GM12878 (cell line): Measurements from ENCODE around the gene SPAST. TPM values are rescaled to one million over a fixed set of nuclear protein-coding genes. Genes with fewer than 3 reads are reported as not detected.

Source experiments
- ATF3 ChIP-seq: IDR thresholded peaks from 2 replicates; pipeline ENCODE4 v1.6.1; 2011; ENCODE audit warnings: low read depth, mild to moderate bottlenecking, low read length, moderate library complexity, borderline replicate concordance; ENCODE audit errors: extremely low read depth
- BRCA1 ChIP-seq: IDR thresholded peaks from 2 replicates; pipeline ENCODE4 v1.6.1; 2011; ENCODE audit warnings: low read depth, low read length, improper control_type of control experiment
- CREB1 ChIP-seq: IDR thresholded peaks from 2 replicates; pipeline ENCODE4 v1.6.1; 2012; ENCODE audit warnings: low read depth, mild to moderate bottlenecking, inconsistent platforms
- EZH2 ChIP-seq: IDR thresholded peaks from 2 replicates; pipeline ENCODE4 v1.6.1; 2012; ENCODE audit warnings: low read depth, mild to moderate bottlenecking, control low read depth, inconsistent platforms, low read length, borderline replicate concordance; ENCODE audit not compliant: control insufficient read depth
- MTA2 ChIP-seq: fragments of 450-650 bp; IDR thresholded peaks from 2 replicates; pipeline ENCODE4 v1.6.1; 2016; ENCODE audit warnings: low read depth, mild to moderate bottlenecking, moderate library complexity
- MTA3 ChIP-seq: IDR thresholded peaks from 2 replicates; pipeline ENCODE4 v1.6.1; 2012; ENCODE audit warnings: low read length, inconsistent platforms, borderline replicate concordance
- NFXL1 ChIP-seq: fragments of 450-650 bp; IDR thresholded peaks from 2 replicates; pipeline ENCODE4 v1.6.1; 2017; ENCODE audit warnings: antibody characterized with exemption, mild to moderate bottlenecking, borderline replicate concordance
- NRF1 ChIP-seq: conservative IDR thresholded peaks from 2 replicates; pipeline ENCODE4 v1.6.1; 2011; ENCODE audit warnings: mild to moderate bottlenecking, low read depth, low read length, improper control_type of control experiment
- PAX5 ChIP-seq: IDR thresholded peaks from 2 replicates; pipeline ENCODE4 v1.6.1; 2011; ENCODE audit warnings: low read depth, low read length, borderline replicate concordance
- POLR2A ChIP-seq: IDR thresholded peaks from 2 replicates; pipeline ENCODE4 v1.6.1; 2011; ENCODE audit warnings: low read depth, mild to moderate bottlenecking, low read length
- RB1 ChIP-seq: fragments of 450-650 bp; formaldehyde crosslinking; IDR thresholded peaks from 2 replicates; pipeline ENCODE4 v1.6.1; 2017; ENCODE audit warnings: mild to moderate bottlenecking, borderline replicate concordance
- RELA ChIP-seq: fragments of 450-650 bp; IDR thresholded peaks from 2 replicates; pipeline ENCODE4 v1.8.0; 2014; ENCODE audit warnings: borderline replicate concordance; ENCODE audit not compliant: partially characterized antibody
- RELB ChIP-seq: fragments of 450-650 bp; IDR thresholded peaks from 2 replicates; pipeline ENCODE4 v1.6.1; 2017; ENCODE audit warnings: low read depth, mild to moderate bottlenecking, moderate library complexity
- SIN3A ChIP-seq: IDR thresholded peaks from 2 replicates; pipeline ENCODE4 v1.6.1; 2012; ENCODE audit warnings: low read depth, low read length, improper control_type of control experiment
- SPI1 ChIP-seq: IDR thresholded peaks from 2 replicates; pipeline ENCODE4 v1.6.1; 2011; ENCODE audit warnings: low read depth, mild to moderate bottlenecking, low read length, moderate library complexity, borderline replicate concordance; ENCODE audit not compliant: insufficient read depth
- TBL1XR1 ChIP-seq: IDR thresholded peaks from 2 replicates; pipeline ENCODE4 v1.6.1; 2012; ENCODE audit warnings: low read depth, low read length, improper control_type of control experiment
- YY1 ChIP-seq: IDR thresholded peaks from 2 replicates; pipeline ENCODE4 v1.6.1; 2011; ENCODE audit warnings: low read depth, mild to moderate bottlenecking, low read length
- ZNF207 ChIP-seq: fragments of 450-650 bp; IDR thresholded peaks from 2 replicates; pipeline ENCODE4 v1.6.1; 2014; ENCODE audit warnings: antibody characterized with exemption, mild to moderate bottlenecking, borderline replicate concordance
- ZNF622 ChIP-seq: fragments of 450-650 bp; IDR thresholded peaks from 2 replicates; pipeline ENCODE4 v1.6.1; 2017; ENCODE audit warnings: mild to moderate bottlenecking, inconsistent platforms
- polyA plus RNA-seq, 11 experiments: library from polyadenylated mRNA; depleted of rRNA in 4 of 11; unstranded in 6 of 11; stranded (reverse) in 5 of 11; fragments of >200 nt; fragmentation: Nextera tagmentation in 4 of 11; fragmentation: Illumina TruSeq in 1 of 11; extraction: Ambion mirVana in 4 of 11; extraction: Trizol in 1 of 11; gene quantifications; 1 replicate in 1 of 11; 2 replicates in 10 of 11; pipeline versions ENCODE4 v1.2.1 to v1.2.3, GENCODE V29; 2011 to 2016; ENCODE audit warnings: inconsistent platforms in 2 of 11, missing spikeins in 2 of 11, low read depth in 1 of 11
- total RNA-seq, 4 experiments: library from RNA; depleted of rRNA in 3 of 4; stranded (reverse); fragments of >200 nt in 3 of 4; fragmentation: Illumina TruSeq in 1 of 4; extraction: Trizol in 1 of 4; gene quantifications; 2 replicates each; pipeline versions ENCODE4 v1.2.1 to v1.2.3, GENCODE V29; 2013 to 2021
- TF ChIP-seq, protein P1 (sequence below): fragments of 450-650 bp; IDR thresholded peaks from 2 replicates; pipeline ENCODE4 v1.6.1; 2017; ENCODE audit warnings: borderline replicate concordance
- TF ChIP-seq, protein P2 (sequence below), 3 experiments: IDR thresholded peaks in 2 of 3; conservative IDR thresholded peaks in 1 of 3; 2 replicates each; pipeline ENCODE4 v1.5.1; 2011; ENCODE audit warnings: low read depth in 3 of 3, low read length in 3 of 3, mild to moderate bottlenecking in 3 of 3, control low read depth in 2 of 3, moderate library complexity in 2 of 3, inconsistent platforms in 1 of 3, mixed read lengths in 1 of 3; ENCODE audit not compliant: control insufficient read depth in 2 of 3, insufficient read depth in 1 of 3; ENCODE audit errors: extremely low read depth in 1 of 3

SPAST gene
- total and polyA plus RNA-seq, 10 of the 15 experiments (the other 5 are each of a cell fraction or from before 2014, with no cell fraction given): 4.3 to 21.3 (median 10.0) TPM

DNA sequence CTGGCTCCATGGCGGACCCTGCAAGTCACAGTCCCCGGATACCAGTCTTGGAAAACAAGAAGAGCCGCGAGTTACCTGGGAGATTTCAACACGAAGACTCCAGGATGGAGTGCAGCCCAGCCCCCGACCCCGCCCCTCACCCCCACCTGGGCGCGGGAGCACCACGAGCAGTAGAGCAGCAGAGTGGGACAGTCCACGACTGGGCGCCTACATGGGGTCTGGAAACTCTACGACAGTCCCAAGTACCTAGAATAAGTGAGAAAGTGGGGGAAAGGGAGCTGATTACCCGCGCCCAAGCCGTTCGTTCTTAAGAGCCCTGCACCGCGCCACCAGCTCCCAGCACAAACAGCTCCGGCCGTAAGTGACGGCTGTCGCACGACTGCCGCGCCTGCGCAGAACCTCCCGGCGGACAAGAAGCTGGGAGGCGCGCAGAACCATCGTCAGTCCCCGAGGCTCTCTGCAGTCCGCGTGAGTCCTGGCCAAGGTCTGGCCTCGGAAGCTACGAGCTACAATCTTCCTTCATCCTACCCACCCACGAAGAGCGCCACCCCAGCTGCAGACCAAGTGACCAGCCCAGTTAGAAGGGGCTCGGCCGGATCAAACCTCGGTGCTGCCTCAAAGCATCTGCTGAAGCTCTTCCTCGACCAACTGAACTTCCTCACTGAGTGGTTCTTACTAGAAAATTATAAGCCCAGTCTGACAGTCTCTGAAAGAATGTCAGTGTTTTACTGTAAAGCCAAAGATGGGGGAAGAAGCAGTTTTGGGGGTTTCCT, 23.7 kb upstream of the SPAST start, which contains the start of gene DPY30 (continued):
- TF ChIP-seq, protein P1, sequence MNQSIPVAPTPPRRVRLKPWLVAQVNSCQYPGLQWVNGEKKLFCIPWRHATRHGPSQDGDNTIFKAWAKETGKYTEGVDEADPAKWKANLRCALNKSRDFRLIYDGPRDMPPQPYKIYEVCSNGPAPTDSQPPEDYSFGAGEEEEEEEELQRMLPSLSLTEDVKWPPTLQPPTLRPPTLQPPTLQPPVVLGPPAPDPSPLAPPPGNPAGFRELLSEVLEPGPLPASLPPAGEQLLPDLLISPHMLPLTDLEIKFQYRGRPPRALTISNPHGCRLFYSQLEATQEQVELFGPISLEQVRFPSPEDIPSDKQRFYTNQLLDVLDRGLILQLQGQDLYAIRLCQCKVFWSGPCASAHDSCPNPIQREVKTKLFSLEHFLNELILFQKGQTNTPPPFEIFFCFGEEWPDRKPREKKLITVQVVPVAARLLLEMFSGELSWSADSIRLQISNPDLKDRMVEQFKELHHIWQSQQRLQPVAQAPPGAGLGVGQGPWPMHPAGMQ: no peak
- no peak for TF ChIP-seq EZH2
- peak; percentile 35; the same call in 1 of the 2 replicates for TF ChIP-seq ATF3
- TF ChIP-seq RELA: peak; percentile 59
- TF ChIP-seq, protein P2, sequence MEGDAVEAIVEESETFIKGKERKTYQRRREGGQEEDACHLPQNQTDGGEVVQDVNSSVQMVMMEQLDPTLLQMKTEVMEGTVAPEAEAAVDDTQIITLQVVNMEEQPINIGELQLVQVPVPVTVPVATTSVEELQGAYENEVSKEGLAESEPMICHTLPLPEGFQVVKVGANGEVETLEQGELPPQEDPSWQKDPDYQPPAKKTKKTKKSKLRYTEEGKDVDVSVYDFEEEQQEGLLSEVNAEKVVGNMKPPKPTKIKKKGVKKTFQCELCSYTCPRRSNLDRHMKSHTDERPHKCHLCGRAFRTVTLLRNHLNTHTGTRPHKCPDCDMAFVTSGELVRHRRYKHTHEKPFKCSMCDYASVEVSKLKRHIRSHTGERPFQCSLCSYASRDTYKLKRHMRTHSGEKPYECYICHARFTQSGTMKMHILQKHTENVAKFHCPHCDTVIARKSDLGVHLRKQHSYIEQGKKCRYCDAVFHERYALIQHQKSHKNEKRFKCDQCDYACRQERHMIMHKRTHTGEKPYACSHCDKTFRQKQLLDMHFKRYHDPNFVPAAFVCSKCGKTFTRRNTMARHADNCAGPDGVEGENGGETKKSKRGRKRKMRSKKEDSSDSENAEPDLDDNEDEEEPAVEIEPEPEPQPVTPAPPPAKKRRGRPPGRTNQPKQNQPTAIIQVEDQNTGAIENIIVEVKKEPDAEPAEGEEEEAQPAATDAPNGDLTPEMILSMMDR (IDR thresholded peaks at IDR 0.05 in 2 of 3, conservative IDR thresholded peaks at IDR 0.05 in 1 of 3; ENCODE audit: control insufficient read depth in 2 of 3, extremely low read depth in 1 of 3, insufficient read depth in 1 of 3, low read depth in 3 of 3, low read length in 3 of 3): no peak
- TF ChIP-seq BRCA1: no peak
- TF ChIP-seq ZNF207: peak; percentile 77; the same call in 1 of the 2 replicates
- TF ChIP-seq CREB1: peak; percentile 62; the same call in 1 of the 2 replicates
- peak; percentile 50; the same call in 1 of the 2 replicates for TF ChIP-seq RELB
- no peak for TF ChIP-seq ZNF622
- no peak for TF ChIP-seq NFXL1
- TF ChIP-seq SIN3A: 0 out of 2 replicates have a peak, but pooled peaks have one; percentile 35
- peak; percentile 68; the same call in 1 of the 2 replicates for TF ChIP-seq YY1
- TF ChIP-seq NRF1: peak; percentile 65
- TF ChIP-seq SPI1: peak; percentile 46; the same call in 1 of the 2 replicates
- peak; percentile 100 for TF ChIP-seq POLR2A
- no peak for TF ChIP-seq MTA2
- no peak for TF ChIP-seq TBL1XR1
- TF ChIP-seq RB1: peak; percentile 87; the same call in 1 of the 2 replicates
- peak; percentile 55; the same call in 1 of the 2 replicates for TF ChIP-seq PAX5
- no peak for TF ChIP-seq MTA3
